SIG-M5 treated with dmso at 0.1 percent for 504 hours (cell line): ENCODE measurements around the gene KRT84.
"Not testable (repeated sequence)": the region's sequence is repeated elsewhere in the genome, so short reads cannot be mapped to it uniquely, and the experiment has no call there.

Source experiments
- DNase-seq: peaks from one replicate; lab custom pipeline; 2025; ENCODE audit not compliant: unreplicated experiment; lab: John Stamatoyannopoulos, UW

The KRT84 gene

GRCh38 chr12:52346593-52346992 lies 38.9 kb downstream of the KRT84 start:
- no peak for DNase-seq

GRCh38 chr12:52345041-52345440 lies 40.4 kb downstream of the KRT84 start:
- not testable (repeated sequence) for DNase-seq

- DNase-seq = no peak
These were observed 41.3 kb downstream of the KRT84 start for GRCh38 chr12:52344111-52344510.

- no peak for DNase-seq
These were observed 41.9 kb downstream of the KRT84 start for GRCh38 chr12:52343550-52343949.

GRCh38 chr12:52342781-52343490 lies 42.5 kb downstream of the KRT84 start:
- DNase-seq = no peak

GRCh38 chr12:52341066-52341580 lies 44.3 kb downstream of the KRT84 start:
- DNase-seq = no peak

GRCh38 chr12:52338241-52338960 lies 47.1 kb downstream of the KRT84 start:
- DNase-seq = no peak

- DNase-seq = no peak
These were observed 48.4 kb downstream of the KRT84 start for GRCh38 chr12:52337054-52337453.

- no peak for DNase-seq
These were observed 48.8 kb downstream of the KRT84 start for GRCh38 chr12:52336641-52337040.

GRCh38 chr12:52335598-52336262 lies 49.7 kb downstream of the KRT84 start:
- no peak for DNase-seq

- DNase-seq = no peak
These were observed 51.3 kb downstream of the KRT84 start for GRCh38 chr12:52334185-52334584.

GRCh38 chr12:52333321-52333720 lies 52.1 kb downstream of the KRT84 start:
- no peak for DNase-seq

GRCh38 chr12:52332381-52332780 lies 53.1 kb downstream of the KRT84 start:
- no peak for DNase-seq

- DNase-seq = no peak
These were observed 53.6 kb downstream of the KRT84 start for GRCh38 chr12:52331833-52332232.

GRCh38 chr12:52331039-52331438 lies 54.4 kb downstream of the KRT84 start:
- DNase-seq = no peak

GRCh38 chr12:52327830-52328500 lies 57.5 kb downstream of the KRT84 start:
- no peak for DNase-seq
